ENCODE data around the gene DAB2. TPM values are rescaled to one million over a fixed set of nuclear protein-coding genes. Genes with fewer than 3 reads are reported as not detected.
"Not testable (repeated sequence)": the region's sequence is repeated elsewhere in the genome, so short reads cannot be mapped to it uniquely, and the experiment has no call there.

Gene DAB2
- total RNA-seq, 4 donors from 2014 or later, result 13.6 to 25.7 (median 19.2) TPM

- intact Hi-C loops (cut with DNase I; ENCODE audit: low total_unique reads), result no loop called here
- no peak for DNase-seq (ENCODE audit: low spot score in 2 of 2)
- TF ChIP-seq CTCF (IDR thresholded peaks at IDR 0.05), result no peak
- TF ChIP-seq POLR2A (IDR thresholded peaks at IDR 0.05), result no peak
- 88 to 90% methylated on average over 4 of the region's 4 CpGs for WGBS, 2 donors
- no peak overlapping the region for H3K4me3 ChIP-seq (ENCODE audit: low read depth, poor library complexity, severe bottlenecking)
Observed at GRCh38 chr5:39411985-39412384, 12.8 kb downstream of the DAB2 start.

GRCh38 chr5:39411061-39411460, 13.7 kb downstream of the DAB2 start:
- no peak for DNase-seq (ENCODE audit: low spot score in 2 of 2)
- TF ChIP-seq CTCF (IDR thresholded peaks at IDR 0.05) (no peak), POLR2A (IDR thresholded peaks at IDR 0.05) (no peak)
- H3K4me3 ChIP-seq (ENCODE audit: low read depth, poor library complexity, severe bottlenecking), result no peak overlapping the region
- intact Hi-C loops (cut with DNase I; ENCODE audit: low total_unique reads), result no loop called here
- WGBS, 2 donors, result 0 to 11% methylated on average over 1 of the region's 1 CpG

- no peak for TF ChIP-seq CTCF (IDR thresholded peaks at IDR 0.05)
- no peak for TF ChIP-seq POLR2A (IDR thresholded peaks at IDR 0.05)
- intact Hi-C loops (cut with DNase I; ENCODE audit: low total_unique reads), result no loop called here
- WGBS, 2 donors, result 60 to 85% methylated on average over 1 of the region's 1 CpG
- no peak for DNase-seq (ENCODE audit: low spot score in 2 of 2)
- no peak overlapping the region for H3K4me3 ChIP-seq (ENCODE audit: low read depth, poor library complexity, severe bottlenecking)
Observed at GRCh38 chr5:39409033-39409432, 15.7 kb downstream of the DAB2 start.

GRCh38 chr5:39405083-39405843, 19.5 kb downstream of the DAB2 start:
- intact Hi-C loops (cut with DNase I; ENCODE audit: low total_unique reads), result no loop called here
- no peak for DNase-seq (ENCODE audit: low spot score in 2 of 2)
- TF ChIP-seq CTCF (IDR thresholded peaks at IDR 0.05) (no peak), POLR2A (IDR thresholded peaks at IDR 0.05) (no peak)
- 44 to 64% methylated on average over 5 of the region's 5 CpGs for WGBS, 2 donors
- H3K4me3 ChIP-seq (ENCODE audit: low read depth, poor library complexity, severe bottlenecking), result no peak overlapping the region

GRCh38 chr5:39403761-39404160, 21.0 kb downstream of the DAB2 start:
- intact Hi-C loops (cut with DNase I; ENCODE audit: low total_unique reads); DNase-seq (ENCODE audit: low spot score in 2 of 2); H3K4me3 ChIP-seq (ENCODE audit: low read depth, poor library complexity, severe bottlenecking): not testable (repeated sequence)
- 84 to 87% methylated on average over 3 of the region's 3 CpGs for WGBS, 2 donors

- intact Hi-C loops (cut with DNase I; ENCODE audit: low total_unique reads); H3K4me3 ChIP-seq (ENCODE audit: low read depth, poor library complexity, severe bottlenecking); DNase-seq (ENCODE audit: low spot score in 2 of 2): not testable (repeated sequence)
Observed at GRCh38 chr5:39402140-39402539, 22.6 kb downstream of the DAB2 start.

All from lower leg skin (tissue), 4 donors.